ENCODE measurements around the gene GRIP1. TPM values are rescaled to one million over a fixed set of nuclear protein-coding genes. Genes with fewer than 3 reads are reported as not detected.
A peak's percentile ranks its signal among the peaks of the same experiment; 100 is the strongest.

Gene GRIP1
- total RNA-seq, 8 experiments from 2014 or later = 4.3 to 81.3 (median 48.7) TPM; not detected in 1

GRCh38 chr12:66688846-66689439 is 10.1 kb upstream of the GRIP1 start:
- Histone ChIP-seq H3K27ac (no peak overlapping the region), H3K4me1 (replicated peaks in 1 of 2) (peaks cover 0 to 9% of the 10 kb centered on the region in 2 donors), H3K4me3 (no peak overlapping the region)
- ATAC-seq (replicated peaks in 6 of 8) = peak; percentile 79 to 99 (median 90)
- WGBS, 10 experiments = 20 to 83% (median 79%) methylated on average over 2 to 8 of the region's 8 CpGs; no CpG with 5 or more reads in 1 of the 10 experiments
- in situ Hi-C loops (cut with MboI; ENCODE audit: low pct_unique_long_range_greater_than_20kb in 2 of 9, low sequenced_read_pairs in 9 of 9, unreplicated experiment in 9 of 9) = loop anchor here in 1 of 9 experiments (25.0 kb wide), 1 partner anchor 427 kb away; no protein-coding TSS in a partner anchor

GRCh38 chr12:66684222-66684621 is 5.3 kb upstream of the GRIP1 start:
- peaks cover 5 to 11% of the 10 kb centered on the region in 2 donors for H3K4me1 ChIP-seq (replicated peaks in 1 of 2)
- in situ Hi-C loops (cut with MboI; ENCODE audit: low pct_unique_long_range_greater_than_20kb in 2 of 9, low sequenced_read_pairs in 9 of 9, unreplicated experiment in 9 of 9) = loop anchor here in 1 of 9 experiments (25.0 kb wide), 1 partner anchor 422 kb away; no protein-coding TSS in a partner anchor

GRCh38 chr12:66683822-66684221 is 4.9 kb upstream of the GRIP1 start:
- H3K4me3 ChIP-seq = no peak overlapping the region
- in situ Hi-C loops (cut with MboI; ENCODE audit: low pct_unique_long_range_greater_than_20kb in 2 of 9, low sequenced_read_pairs in 9 of 9, unreplicated experiment in 9 of 9) = loop anchor here in 1 of 9 experiments (25.0 kb wide), 1 partner anchor 422 kb away; no protein-coding TSS in a partner anchor
- H3K27ac ChIP-seq = no peak overlapping the region
- H3K4me1 ChIP-seq (replicated peaks in 1 of 2) = peaks cover 5 to 11% of the 10 kb centered on the region in 2 donors
- no peak for ATAC-seq (replicated peaks in 6 of 8)
- 20 to 100% (median 81%) methylated on average over 1 to 3 of the region's 3 CpGs for WGBS, 10 experiments

More at GRCh38 chr12:66684222-66684621, 5.3 kb upstream of the GRIP1 start:
- WGBS, 10 experiments = 25 to 98% (median 49%) methylated on average over 1 to 5 of the region's 6 CpGs; no CpG with 5 or more reads in 2 of the 10 experiments
- no peak for ATAC-seq (replicated peaks in 6 of 8)
- H3K4me3 ChIP-seq = no peak overlapping the region
- no peak overlapping the region for H3K27ac ChIP-seq

GRCh38 chr12:66683073-66683472 is 4.2 kb upstream of the GRIP1 start:
- no peak overlapping the region for H3K27ac ChIP-seq
- no peak overlapping the region for H3K4me3 ChIP-seq
- WGBS, 10 experiments = 33 to 100% (median 79%) methylated on average over 3 to 6 of the region's 6 CpGs
- in situ Hi-C loops (cut with MboI; ENCODE audit: low pct_unique_long_range_greater_than_20kb in 2 of 9, low sequenced_read_pairs in 9 of 9, unreplicated experiment in 9 of 9) = loop anchor here in 1 of 9 experiments (25.0 kb wide), 1 partner anchor 421 kb away; no protein-coding TSS in a partner anchor
- H3K4me1 ChIP-seq (replicated peaks in 1 of 2) = peaks cover 11 to 16% of the 10 kb centered on the region in 2 donors
- no peak for ATAC-seq (replicated peaks in 6 of 8)

- whole genome bisulfite sequencing, 10 experiments = 22 to 61% (median 42%) methylated on average over 2 to 7 of the region's 7 CpGs
- peak in 5 of 8 experiments; percentile 42 to 65 (median 64) for ATAC-seq (replicated peaks in 6 of 8)
- in situ Hi-C loops (cut with MboI; ENCODE audit: low pct_unique_long_range_greater_than_20kb in 2 of 9, low sequenced_read_pairs in 9 of 9, unreplicated experiment in 9 of 9) = loop anchor here in 1 of 9 experiments (25.0 kb wide), 1 partner anchor 417 kb away; no protein-coding TSS in a partner anchor
- H3K4me3 ChIP-seq = peak overlapping the region; percentile 21 to 43 (median 35)
- H3K27ac ChIP-seq = peak overlapping the region in 1 of 2 donors; percentile 67
- peaks cover 13 to 28% of the 10 kb centered on the region in 2 donors for H3K4me1 ChIP-seq (replicated peaks in 1 of 2)
Observed at GRCh38 chr12:66679461-66680084, 697 bp upstream of the GRIP1 start.

- peaks cover 13 to 28% of the 10 kb centered on the region in 2 donors for H3K4me1 ChIP-seq (replicated peaks in 1 of 2)
- H3K4me3 ChIP-seq = no peak overlapping the region
- in situ Hi-C loops (cut with MboI; ENCODE audit: low pct_unique_long_range_greater_than_20kb in 2 of 9, low sequenced_read_pairs in 9 of 9, unreplicated experiment in 9 of 9) = loop anchor here in 1 of 9 experiments (25.0 kb wide), 1 partner anchor 414 kb away; no protein-coding TSS in a partner anchor
- ATAC-seq (replicated peaks in 6 of 8) = no peak
- no peak overlapping the region for H3K27ac ChIP-seq
Observed at GRCh38 chr12:66676241-66676640, 2.6 kb downstream of the GRIP1 start.

- in situ Hi-C loops (cut with MboI; ENCODE audit: low pct_unique_long_range_greater_than_20kb in 2 of 9, low sequenced_read_pairs in 9 of 9, unreplicated experiment in 9 of 9) = loop anchor here in 1 of 9 experiments (25.0 kb wide), 1 partner anchor 412 kb away; no protein-coding TSS in a partner anchor
- H3K27ac ChIP-seq = no peak overlapping the region
- ATAC-seq (replicated peaks in 6 of 8) = no peak
- no peak overlapping the region for H3K4me3 ChIP-seq
- whole genome bisulfite sequencing, 10 experiments = 0 to 83% (median 30%) methylated on average over 1 to 4 of the region's 4 CpGs; no CpG with 5 or more reads in 1 of the 10 experiments
- H3K4me1 ChIP-seq (replicated peaks in 1 of 2) = peaks cover 10 to 17% of the 10 kb centered on the region in 2 donors
Observed at GRCh38 chr12:66674495-66675122, 4.3 kb downstream of the GRIP1 start.

- in situ Hi-C loops (cut with MboI; ENCODE audit: low pct_unique_long_range_greater_than_20kb in 2 of 9, low sequenced_read_pairs in 9 of 9, unreplicated experiment in 9 of 9) = no loop called here
- 0 to 86% (median 45%) methylated on average over 1 to 2 of the region's 2 CpGs; no CpG with 5 or more reads in 2 of the 10 experiments for WGBS, 10 experiments
- peak in 1 of 8 experiments; percentile 94 for ATAC-seq (replicated peaks in 6 of 8)
- peaks cover 0 to 4% of the 10 kb centered on the region in 2 donors for H3K4me1 ChIP-seq (replicated peaks in 1 of 2)
- H3K27ac ChIP-seq = no peak overlapping the region
- H3K4me3 ChIP-seq = no peak overlapping the region
Observed at GRCh38 chr12:66669541-66669940, 9.3 kb downstream of the GRIP1 start.

- peak in 1 of 8 experiments; percentile 45 for ATAC-seq (replicated peaks in 6 of 8)
- H3K27ac ChIP-seq = no peak overlapping the region
- peaks cover 0 to 4% of the 10 kb centered on the region in 2 donors for H3K4me1 ChIP-seq (replicated peaks in 1 of 2)
- no peak overlapping the region for H3K4me3 ChIP-seq
- 10 to 90% (median 67%) methylated on average over 1 to 2 of the region's 2 CpGs; no CpG with 5 or more reads in 2 of the 10 experiments for WGBS, 10 experiments
- in situ Hi-C loops (cut with MboI; ENCODE audit: low pct_unique_long_range_greater_than_20kb in 2 of 9, low sequenced_read_pairs in 9 of 9, unreplicated experiment in 9 of 9) = no loop called here
Observed at GRCh38 chr12:66668311-66668710, 10.6 kb downstream of the GRIP1 start.

- in situ Hi-C loops (cut with MboI; ENCODE audit: low pct_unique_long_range_greater_than_20kb in 2 of 9, low sequenced_read_pairs in 9 of 9, unreplicated experiment in 9 of 9) = no loop called here
- Histone ChIP-seq H3K4me3 (no peak overlapping the region), H3K27ac (no peak overlapping the region), H3K4me1 (replicated peaks in 1 of 2) (peaks cover 0 to 4% of the 10 kb centered on the region in 2 donors)
- no peak for ATAC-seq (replicated peaks in 6 of 8)
Observed at GRCh38 chr12:66667906-66668305, 11.0 kb downstream of the GRIP1 start.

GRCh38 chr12:66666481-66666880 is 12.4 kb downstream of the GRIP1 start:
- in situ Hi-C loops (cut with MboI; ENCODE audit: low pct_unique_long_range_greater_than_20kb in 2 of 9, low sequenced_read_pairs in 9 of 9, unreplicated experiment in 9 of 9) = no loop called here
- H3K4me3 ChIP-seq = no peak overlapping the region
- WGBS, 10 experiments = 19 to 100% (median 100%) methylated on average over 1 of the region's 1 CpG; no CpG with 5 or more reads in 2 of the 10 experiments
- ATAC-seq (replicated peaks in 6 of 8) = no peak
- no peak overlapping the region for H3K27ac ChIP-seq
- H3K4me1 ChIP-seq (replicated peaks in 1 of 2) = peaks cover 0 to 4% of the 10 kb centered on the region in 2 donors

GRCh38 chr12:66665435-66665985 is 13.4 kb downstream of the GRIP1 start:
- WGBS, 10 experiments = 8 to 100% (median 96%) methylated on average over 2 to 3 of the region's 3 CpGs; no CpG with 5 or more reads in 2 of the 10 experiments
- H3K4me1 ChIP-seq (replicated peaks in 1 of 2) = peaks cover 0 to 4% of the 10 kb centered on the region in 2 donors
- in situ Hi-C loops (cut with MboI; ENCODE audit: low pct_unique_long_range_greater_than_20kb in 2 of 9, low sequenced_read_pairs in 9 of 9, unreplicated experiment in 9 of 9) = no loop called here
- no peak overlapping the region for H3K27ac ChIP-seq
- no peak overlapping the region for H3K4me3 ChIP-seq
- ATAC-seq (replicated peaks in 6 of 8) = peak in 2 of 8 experiments; percentile 51 to 89

Data from motor neuron (in vitro differentiated cells).